GM21717 (cell line): ENCODE results near the gene C22orf42.
"Not testable (repeated sequence)": the region's sequence is repeated elsewhere in the genome, so short reads cannot be mapped to it uniquely, and the experiment has no call there.

Experiments
- ATAC-seq: cut with Tn5 transposase; IDR thresholded peaks from one replicate; pipeline ENCODE4 v1.9.1; 2021; ENCODE audit warnings: mild to moderate bottlenecking, moderate library complexity; ENCODE audit not compliant: unreplicated experiment

The C22orf42 gene, protein sequence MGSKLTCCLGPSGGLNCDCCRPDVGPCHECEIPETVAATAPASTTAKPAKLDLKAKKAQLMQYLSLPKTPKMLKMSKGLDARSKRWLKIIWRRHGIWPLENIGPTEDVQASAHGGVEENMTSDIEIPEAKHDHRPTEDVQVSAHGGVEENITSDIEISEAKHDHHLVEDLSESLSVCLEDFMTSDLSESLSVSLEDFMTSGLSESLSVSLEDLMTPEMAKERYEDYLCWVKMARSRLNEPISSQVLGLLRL

GRCh38 chr22:32158712-32159533 lies at the start of gene C22orf42:
Gene C22orf42 (minus strand): TSS chr22:32159303. CDS start chr22:32159215, 88 bp downstream.
- no peak for ATAC-seq

DNA sequence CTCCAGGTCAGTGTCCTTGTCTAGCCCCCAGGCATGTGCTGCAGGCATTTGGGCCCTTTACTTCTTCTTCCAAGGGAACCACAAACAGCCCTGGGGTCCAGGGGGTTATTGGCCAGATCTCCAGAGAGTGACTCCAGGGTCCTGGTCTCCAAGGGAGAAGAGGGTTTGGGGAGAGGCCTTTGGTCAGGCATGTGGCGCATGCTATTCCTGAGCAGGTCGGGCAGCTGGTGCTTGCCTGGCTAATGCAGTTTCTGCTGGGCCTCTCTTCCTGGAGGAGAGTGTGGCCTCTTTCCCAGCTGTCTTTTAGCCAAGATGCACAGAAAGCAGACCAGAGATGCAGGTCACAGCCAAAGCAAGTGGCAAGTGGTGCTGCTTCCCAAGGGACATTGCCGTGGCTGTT lies 49.6 kb upstream of the C22orf42 start:
- no peak for ATAC-seq

DNA sequence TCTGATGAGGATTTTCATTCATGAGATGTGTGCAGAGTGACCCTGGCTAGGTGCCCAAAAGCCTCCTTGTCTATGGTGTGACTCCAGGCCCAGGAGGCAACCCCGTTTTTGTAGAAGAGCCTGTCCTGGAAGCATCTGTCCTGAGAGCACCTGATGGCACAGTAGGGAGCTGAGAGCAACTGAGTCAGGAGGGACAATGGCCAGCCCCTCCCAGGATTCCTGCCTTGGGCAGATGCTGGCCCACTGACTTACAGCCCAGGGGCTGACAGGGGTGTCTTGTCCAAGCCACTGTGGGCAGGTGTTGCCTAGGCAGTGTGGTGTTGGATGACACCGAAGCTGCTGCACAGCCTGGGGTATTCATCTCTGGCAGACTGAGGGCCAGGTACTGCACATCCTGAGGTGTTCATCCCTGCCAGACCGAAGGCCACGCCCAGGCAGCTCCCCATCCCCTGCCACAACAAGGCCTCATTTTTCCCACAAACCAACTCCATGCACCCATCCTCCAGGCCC lies 48.9 kb upstream of the C22orf42 start:
- no peak for ATAC-seq

GRCh38 chr22:32206774-32207758 lies 48.0 kb upstream of the C22orf42 start:
- no peak for ATAC-seq

- no peak for ATAC-seq
Observed at GRCh38 chr22:32205974-32206773, 47.1 kb upstream of the C22orf42 start.

DNA sequence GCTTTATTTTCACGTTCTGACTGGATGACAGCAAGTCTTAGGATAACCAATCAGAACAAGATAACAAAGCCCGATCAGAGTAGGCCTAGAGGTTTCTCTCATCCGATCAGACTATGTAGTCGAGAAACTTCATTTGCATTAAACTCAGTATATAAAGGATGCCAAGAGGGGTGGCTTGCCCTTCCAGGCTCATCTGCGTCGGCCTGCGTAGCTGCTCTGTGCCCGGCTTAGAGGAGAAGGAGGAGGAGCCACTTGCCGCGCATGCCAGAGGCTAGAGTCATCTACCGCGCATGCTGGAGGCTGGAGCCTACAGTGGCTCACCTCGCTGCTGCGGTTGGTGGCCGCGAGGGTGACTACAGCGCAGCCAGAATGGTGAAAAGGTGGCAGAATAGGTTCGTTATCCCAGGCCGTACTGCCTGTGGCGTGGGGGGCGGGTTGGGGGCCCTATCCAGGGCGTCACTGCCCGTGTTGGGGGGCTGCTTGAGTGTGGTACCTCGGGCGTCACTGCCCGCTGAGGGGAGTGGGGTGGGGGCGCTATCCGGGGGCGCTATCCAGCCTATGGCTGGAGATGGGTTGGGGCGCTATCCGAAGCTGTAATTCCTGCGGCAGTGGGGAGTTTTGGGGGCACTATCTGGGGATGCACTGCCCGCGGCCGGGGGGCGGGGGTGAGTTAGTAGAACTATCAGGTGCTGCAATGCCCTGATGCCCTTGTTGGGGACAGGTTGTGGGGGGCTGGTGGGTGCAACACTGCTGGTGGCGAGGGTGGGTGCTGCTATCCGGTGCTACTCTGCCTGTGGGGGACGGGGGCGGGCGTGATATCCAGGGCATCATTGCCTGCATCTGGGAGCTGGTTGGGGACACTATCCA lies 46.0 kb upstream of the C22orf42 start, which contains the start of gene RFPL2:
RFPL2 (minus strand) TSS at position 218 of the 867 bp plus-strand sequence. CDS start 2,622 bp downstream, outside the sequence.
- no peak for ATAC-seq

DNA sequence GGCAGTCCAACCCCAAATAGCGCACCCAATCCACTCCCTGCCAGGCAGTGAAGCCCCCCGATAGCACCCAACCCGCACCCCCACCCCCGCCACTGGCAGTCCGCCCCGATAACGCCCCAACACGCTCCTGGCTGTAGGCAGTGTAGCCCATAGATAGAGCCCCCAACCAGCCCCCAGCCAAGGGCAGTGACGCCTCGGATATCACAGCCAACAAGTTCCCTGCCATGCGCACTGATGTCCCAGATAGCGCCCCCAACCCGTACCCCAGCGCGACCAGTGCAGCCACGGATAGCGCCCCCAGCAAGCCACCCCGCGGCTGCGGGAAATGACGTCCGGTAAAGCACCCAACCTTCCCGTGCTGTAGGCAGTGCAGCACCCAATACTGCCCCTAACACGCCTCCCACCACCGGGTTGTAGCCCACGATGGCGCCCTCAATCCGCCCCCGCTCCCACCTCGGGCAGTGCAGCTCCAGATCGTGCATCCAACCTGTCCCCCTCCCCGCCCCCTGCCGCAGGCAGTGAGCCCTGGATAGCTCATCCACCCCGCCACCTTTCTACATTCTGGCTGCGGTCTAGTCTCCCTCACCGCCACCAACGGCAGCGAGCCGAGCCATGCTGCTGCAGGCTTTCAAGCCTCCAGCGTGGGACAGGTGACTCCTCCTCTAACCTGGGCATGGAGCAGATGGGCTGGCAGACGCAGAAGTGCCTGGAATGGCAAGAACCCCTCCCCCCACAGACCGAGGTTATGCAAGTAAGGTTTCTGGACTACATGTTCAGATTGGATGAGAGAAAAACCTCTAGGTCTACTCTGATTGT lies 45.1 kb upstream of the C22orf42 start:
- ATAC-seq = no peak

GRCh38 chr22:32203181-32204039 lies 44.3 kb upstream of the C22orf42 start:
- no peak for ATAC-seq

DNA sequence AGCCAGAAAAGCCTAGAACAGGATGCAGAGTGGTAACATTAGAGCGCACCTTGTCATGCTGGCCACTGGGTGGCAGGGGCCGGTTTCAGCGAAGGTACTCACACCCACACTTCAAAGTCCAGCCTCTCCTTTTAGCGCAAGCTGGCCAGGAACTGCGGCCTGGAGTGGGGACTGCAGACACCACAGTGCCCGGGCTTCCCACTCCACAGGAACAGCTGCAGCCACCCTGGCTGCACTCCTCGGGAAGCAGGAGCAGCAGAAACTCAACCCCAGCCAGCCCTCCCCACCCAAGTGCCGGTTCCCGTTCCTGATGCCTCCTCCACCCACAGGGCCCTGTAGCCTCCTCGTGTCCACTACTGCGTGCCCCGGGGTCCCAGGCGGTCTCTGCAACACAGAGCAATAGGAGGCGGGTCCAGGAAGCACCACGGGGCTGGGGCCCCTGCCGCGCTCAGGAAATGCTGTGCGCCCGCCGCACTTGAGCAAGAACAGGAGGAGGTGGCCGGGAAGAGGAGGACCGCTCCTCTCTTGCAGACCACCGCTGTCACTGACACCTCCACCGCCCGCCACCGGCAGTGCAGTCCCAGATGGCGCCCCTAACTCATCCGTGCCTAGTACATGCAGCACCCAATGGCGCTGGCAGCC lies 43.6 kb upstream of the C22orf42 start:
- ATAC-seq = no peak

DNA sequence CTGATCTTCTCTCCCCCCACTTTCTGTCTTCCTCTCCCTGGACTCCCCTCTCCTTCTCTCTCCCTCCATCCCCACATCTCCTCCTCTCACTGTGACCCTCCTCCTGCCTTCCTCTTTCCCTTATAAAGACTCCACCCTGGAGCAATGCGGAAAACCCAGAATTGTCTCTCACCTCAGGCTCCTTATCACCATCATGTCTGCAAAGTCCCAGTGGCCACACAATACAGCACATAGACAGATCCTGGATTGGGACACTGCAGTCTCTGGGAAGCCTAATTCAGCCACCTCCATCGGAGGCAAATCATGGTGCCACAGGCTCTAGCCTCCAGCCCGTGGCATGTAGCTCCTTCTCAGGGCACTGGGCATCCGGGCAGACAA lies 43.0 kb upstream of the C22orf42 start:
- no peak for ATAC-seq

DNA sequence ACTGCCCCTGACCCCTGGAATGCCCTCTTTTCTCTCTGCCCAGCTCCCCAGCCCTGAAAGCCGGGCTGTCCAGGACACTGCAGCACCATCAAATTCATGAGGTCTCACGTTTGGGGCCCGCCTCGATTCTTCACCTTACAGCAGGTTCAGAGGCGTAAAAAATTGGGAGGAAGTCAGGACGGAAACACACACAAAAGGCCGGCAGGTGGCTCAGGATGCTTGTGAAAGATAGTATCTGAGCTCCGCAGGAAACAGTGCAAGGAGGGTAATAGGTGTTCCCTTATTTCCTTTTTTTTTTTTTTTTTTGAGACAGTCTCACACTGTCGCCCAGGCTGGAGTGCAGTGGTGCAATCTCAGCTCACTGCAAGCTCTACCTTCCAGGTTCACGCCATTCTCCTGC lies 41.6 kb upstream of the C22orf42 start:
- no peak for ATAC-seq

DNA sequence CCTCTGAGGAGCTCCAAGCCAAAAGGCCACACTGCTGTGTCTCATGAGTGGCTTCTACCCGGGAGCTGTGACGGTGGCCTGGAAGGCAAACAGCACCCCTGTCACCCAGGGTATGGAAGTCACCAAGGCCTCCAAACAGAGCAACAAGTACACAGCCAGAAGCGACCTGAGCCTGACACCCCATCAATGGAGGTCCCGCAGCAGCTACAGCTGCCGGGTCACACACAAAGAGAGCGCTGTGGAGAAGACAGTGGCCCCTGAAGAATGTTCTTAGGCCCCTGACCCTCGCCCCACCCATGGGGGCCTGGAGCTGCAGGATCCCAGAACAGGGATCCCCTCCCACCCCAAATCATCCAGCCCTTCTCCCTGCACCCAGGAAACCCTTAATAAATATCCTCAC lies 40.9 kb upstream of the C22orf42 start:
- no peak for ATAC-seq

DNA sequence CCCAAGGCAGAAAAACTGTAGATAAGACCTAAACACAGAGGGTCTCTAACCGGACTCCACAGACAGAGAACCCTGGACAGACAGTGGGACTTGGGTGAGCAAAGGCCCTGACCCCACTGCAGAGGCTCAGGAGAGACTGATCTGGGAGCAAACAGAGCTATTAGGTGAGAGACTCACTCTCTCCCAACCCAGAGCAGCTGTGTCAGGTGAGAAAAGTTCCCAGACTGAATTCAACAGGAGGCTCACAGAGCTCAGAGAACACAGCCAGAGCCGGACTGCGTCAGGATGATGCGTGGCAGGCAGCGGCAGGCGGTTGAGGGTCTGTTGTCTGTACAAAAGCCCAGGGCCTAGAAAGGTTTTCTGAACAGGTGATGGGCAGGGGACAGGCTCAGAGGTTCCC lies 40.2 kb upstream of the C22orf42 start:
- ATAC-seq = no peak

DNA sequence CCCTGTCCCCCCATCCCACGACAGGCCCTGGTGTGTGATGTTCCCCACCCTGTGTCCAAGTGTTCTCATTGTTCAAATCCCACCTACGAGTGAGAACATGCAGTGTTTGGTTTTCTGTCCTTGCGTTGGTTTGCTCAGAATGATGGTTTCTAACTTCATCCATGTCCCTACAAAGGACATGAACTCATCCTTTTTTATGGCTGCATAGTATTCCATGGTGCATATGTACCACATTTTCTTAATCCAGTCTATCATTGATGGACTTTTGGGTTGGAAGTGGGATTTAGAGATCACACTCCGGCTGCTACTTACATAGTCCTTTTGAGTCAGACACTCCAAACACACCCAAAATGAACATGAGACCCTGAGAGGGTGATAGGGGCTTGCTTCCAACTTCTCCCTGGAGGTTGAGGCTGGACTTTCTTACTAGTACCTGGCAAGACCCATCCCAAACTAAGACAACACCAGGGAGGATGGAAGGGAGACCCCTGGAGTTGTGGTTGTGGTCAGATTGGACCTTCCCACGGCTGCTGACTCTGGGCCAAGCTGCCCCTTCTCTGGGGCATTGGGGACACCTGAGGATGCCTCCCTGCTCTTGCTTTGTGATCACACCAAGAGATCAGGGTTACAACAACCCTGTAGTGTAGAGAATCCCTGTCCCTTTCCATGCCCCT lies 38.6 kb upstream of the C22orf42 start:
- ATAC-seq = not testable (repeated sequence)

GRCh38 chr22:32195900-32196299 lies 36.8 kb upstream of the C22orf42 start:
- not testable (repeated sequence) for ATAC-seq

DNA sequence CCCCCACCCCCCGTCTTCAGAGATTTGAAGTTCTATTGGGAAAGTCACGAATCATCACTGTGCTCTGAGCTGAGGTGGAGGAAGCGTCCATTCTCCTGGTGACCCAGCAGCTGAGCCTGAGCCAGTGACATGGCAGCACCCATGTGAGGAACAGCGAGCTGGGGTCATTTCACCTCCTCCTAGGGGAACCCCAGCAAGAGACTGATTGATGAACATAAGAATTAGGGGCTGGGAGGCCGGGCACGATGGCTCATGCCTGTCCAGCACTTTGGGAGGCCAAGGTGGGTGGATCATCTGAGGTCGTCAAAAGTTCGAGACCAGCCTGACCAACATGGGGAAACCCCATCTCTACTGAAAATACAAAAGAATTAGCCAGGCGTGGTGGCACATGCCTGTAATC lies 34.2 kb upstream of the C22orf42 start:
- not testable (repeated sequence) for ATAC-seq
